Hematopoietic multipotent progenitor cell treated with erythropoietin and hydrocortisone succinate and interleukin-3 and kit ligand, for 15 days (in vitro differentiated cells): Measurements from ENCODE around the gene TSPAN18.

ENCODE experiments used
- DNase-seq: peaks from one replicate; pipeline ENCODE4 v3.0.0-alpha.2; 2015; ENCODE audit warnings: low spot score

The TSPAN18 gene

DNA sequence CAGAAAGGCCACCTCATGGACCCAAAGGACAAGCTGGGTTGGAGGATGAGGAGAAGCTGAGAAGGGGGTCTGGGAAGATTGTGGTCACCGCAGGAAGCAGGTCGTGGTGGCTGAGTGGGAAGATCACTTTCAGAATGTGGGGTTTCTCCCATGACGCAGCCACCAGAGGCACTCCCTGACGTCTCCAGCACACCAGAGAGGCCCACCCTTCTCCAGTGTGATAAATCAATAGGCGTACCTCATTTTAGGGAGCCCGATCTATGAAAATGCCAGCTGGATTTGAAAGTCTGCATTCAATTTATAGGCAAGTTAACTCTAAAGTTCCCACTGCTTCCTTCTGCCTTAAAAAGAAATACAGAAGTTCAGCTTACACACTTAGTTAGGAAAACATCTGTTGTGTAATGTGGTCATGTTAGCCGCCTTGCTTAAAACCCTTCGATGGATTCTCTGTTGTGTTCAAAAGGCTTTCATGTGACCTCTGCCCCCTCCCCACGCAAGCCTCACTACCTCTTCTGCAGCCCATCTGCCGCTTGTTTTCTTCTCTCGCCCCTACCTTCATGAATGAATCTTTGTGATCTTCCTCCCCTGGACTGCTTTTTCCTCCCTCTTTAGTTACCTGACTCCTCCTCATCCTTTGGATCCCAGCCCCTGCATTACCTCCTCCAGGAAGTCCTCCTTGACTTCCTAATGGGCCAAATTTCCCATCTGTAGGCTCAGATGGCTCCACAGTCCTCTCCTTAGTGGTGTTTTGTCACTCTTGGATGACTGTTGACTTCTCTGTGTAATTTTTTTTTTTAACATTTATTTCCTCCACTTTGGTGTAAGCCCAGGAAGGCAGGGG, 10.7 kb downstream of the TSPAN18 start:
- DNase-seq = no peak

DNA sequence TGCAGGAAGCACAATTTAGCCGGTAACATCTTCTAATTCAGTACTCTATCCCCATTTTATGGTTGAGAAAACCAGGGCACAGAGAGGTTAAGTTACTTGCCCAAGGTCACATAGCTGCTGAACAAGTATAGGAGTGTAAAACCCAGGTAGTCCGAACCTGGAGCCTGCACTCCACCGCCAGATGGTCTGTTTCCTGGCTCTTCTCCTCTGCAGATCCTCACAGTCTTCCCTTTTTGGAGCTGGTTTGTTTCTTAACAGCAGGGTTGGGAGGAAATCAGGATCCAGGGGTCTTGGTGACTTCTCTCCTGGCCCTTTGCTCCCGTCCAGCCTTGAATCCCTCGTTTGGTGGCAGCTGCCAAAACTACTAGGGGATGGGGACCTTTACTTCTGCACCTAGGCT, 12.0 kb downstream of the TSPAN18 start:
- no peak for DNase-seq

DNA sequence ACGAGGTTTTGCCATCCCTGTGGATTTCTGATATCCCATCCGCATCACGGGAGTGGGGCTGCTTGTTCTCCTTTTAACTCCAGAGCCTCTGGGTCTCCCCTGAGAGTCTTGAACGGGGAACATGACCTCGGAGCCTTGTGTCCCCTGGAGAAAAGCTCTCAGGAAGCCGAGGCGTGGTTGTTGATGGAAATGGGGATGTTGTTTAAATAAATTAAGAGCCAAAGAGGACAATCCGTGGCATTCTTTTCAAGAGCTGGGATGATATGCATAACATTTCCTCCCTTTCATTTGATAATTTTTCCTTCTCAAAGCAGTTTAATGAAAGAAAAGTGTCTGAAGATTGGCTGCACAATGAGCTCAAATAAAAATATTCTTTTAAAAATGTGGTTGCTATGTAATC, 14.2 kb downstream of the TSPAN18 start:
- DNase-seq = no peak

DNA sequence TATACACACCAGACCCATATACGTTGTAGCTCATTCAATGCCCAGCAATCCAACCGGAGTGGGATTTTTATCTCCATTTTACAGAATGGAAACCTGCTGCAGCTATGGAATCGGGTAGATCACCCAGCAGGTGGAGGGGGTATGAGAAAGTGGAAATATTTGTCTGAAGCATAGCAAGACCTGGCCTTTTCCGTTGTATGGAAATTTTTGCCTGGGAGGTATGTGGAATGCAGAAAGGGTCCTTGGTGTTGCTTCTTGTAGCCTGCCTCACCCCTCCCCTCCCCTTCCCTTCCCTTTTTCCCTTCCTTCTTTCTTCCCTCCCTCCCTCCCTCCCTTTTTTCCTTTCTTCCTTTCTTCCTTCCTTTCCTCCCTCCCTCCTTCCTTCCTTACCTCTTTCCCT, 15.2 kb downstream of the TSPAN18 start:
- DNase-seq = no peak

DNA sequence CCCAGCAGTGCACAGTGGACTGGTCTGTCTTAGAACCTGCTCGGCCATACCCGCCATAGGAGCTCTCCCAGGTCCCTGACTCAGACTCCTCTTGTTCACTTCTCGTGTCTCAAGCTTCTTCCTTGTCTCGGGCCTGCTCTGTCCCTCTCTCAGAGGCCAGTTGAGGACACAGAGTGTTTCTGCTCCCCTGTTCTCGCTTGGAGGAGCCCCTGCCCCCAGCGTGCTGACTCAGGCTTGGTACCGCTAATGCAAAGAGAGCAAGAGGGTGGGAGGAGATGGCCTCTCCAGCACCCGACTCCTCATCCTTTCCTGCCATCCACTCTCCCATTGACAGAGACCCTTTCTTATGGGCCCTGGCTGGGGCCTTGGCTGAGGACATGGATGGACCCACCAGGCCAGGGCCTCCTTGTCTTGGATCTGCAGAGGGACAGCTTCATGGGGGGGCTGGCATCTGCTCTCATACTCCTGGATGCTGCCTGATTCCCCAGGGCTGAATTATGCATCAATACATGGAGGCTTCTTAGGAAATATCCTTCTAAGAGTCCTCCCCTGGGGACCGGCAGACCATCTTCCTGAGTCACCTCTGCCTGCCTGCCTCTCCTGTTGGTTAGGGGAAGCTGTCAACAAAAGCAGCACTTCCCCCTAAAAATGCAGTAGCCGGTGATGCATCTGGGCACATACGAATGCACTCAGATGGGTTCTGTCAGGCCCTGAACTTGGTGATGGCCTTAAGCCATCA, 15.9 kb downstream of the TSPAN18 start:
- no peak for DNase-seq

DNA sequence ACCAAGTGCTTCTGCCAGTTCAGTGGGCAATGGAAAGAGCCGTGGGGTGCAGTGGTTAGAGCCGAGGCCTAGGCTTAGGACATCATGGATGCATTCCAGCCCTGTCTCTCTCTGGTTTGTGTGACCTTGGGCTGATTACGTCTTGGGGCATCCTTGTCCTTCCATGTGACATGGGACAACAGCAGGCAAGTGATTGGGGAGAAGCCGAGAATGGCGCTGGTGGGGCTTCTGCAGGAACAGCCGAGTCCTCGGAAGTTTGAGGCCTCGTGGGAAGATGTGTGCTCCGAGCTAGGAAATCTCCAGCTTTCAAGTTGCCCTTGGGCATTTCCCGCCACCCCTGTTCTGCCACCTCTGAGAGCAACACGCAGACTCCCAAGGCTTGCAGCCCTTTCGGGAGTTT, 16.6 kb downstream of the TSPAN18 start:
- DNase-seq = no peak

DNA sequence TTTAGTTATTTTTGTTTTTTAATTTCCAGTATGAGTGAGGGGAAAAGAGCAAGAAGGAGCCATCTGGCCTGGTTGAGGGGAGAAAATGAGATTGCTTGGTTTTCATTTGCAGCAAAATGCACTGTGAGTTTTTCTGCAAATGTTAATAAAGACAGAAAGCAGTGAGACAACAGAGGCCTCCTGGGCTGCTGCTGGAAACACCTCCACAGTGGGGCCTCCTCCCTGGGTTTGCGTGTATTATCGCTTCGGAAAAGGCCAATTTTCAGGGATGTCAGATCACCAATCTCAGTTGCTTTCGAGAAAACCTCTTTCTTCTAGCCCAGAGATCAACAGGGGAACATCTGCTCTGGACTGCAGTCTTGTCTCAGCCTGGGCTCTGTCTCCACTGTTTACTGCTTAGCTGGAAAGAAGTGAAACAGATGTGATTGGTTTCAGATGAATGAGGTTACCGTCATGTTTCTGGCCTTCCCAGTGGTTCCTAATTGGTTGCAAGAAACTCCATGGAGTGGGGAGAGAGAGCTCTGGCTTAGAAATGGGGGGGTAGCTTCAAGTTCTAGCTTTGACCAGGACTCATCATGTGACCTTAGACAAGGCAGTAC, 17.3 kb downstream of the TSPAN18 start:
- DNase-seq = no peak

DNA sequence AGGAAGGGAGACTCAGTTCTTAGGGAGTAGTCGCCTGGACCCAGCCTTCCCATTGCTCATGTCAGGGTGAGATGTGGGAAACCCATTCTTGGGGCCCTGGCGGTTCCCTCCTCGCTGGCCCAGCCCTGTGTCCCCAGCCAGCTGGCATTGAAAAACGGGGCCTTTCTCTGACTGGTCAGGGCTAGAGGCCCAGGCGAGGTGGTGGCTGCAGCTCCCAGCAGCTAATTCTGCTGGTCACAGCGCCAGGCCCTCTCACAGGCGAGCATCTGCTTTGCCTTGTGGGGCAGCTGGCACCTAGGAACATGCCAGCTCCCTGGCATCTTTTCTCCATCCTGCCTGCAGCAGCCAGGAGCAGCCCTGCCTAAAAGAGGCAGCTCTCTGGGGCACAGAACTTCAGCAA, 20.1 kb downstream of the TSPAN18 start:
- DNase-seq = no peak

DNA sequence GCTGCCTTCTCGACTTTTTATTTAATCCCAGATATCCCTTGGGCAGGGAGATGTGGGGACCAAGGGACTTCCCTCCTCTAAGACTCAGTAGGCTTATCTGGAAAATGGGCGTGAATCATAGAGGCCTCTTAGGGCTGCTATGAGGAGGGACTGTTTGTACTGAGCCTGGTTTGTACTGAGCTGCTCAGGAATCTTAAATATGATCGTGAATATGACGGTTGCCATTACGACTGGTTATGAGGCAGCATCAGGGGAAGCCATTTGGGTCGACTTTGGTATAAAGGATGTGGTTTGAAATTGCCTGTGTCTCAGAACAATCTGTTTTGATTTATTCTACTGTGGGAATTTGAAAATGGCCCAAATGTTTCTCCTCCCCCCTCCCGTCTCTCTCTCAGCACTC, 20.6 kb downstream of the TSPAN18 start:
- DNase-seq = no peak

DNA sequence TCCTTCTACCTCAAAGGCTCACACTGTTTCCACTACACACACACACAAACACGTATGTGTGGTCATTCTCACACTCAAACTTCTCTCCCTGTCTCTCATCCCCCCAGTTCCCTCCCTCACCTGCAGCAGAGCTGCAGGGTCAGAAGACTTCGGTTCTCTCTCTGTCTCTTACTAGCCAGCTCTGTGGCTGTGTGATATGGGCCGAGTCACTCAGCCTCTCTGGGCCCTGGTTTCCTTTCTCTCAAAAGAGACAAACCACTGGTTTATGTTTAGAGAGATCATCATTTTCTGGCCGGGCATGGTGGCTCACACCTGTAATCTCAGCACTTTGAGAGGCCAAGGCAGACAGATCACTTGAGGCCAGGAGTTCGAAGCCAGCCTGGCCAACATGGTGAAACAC, 21.1 kb downstream of the TSPAN18 start:
- no peak for DNase-seq

DNA sequence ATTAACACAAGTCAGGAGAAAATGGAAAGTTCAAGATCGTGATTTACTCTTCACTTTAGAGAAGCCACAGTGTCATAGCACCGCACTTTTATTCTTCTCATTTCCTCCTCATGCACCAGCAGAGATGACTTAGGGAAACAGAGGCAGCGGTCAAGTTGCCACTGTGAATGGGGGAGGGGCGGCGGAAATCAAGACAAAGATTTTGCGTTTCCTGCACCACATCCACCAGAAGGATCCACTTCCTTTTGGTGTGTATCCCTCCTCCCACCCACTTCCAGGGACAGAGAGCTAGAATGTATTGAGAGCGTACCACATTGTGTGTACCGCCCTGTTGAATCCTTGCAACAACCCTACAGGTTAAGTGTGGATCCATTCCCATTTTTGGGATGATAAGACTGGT, 21.8 kb downstream of the TSPAN18 start:
- DNase-seq = no peak

DNA sequence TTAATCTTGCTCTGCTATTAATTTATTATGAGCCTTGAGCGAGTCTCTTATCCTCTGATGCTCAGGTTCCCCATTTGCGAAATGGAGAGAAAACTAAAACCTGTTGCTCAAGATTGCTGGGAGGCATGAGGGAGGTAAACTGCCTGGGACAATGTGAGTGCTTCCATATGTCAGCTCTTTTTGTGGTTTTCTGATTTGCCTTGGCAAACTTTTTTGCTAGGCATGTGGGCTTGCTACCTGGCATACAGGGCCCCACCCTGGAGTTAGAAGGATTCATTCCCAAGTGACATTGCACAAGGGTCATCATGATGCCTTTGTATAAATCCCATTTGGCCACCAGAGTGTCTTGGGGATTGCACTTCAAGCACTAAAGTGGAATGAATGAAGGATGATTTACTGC, 22.4 kb downstream of the TSPAN18 start:
- DNase-seq = no peak

DNA sequence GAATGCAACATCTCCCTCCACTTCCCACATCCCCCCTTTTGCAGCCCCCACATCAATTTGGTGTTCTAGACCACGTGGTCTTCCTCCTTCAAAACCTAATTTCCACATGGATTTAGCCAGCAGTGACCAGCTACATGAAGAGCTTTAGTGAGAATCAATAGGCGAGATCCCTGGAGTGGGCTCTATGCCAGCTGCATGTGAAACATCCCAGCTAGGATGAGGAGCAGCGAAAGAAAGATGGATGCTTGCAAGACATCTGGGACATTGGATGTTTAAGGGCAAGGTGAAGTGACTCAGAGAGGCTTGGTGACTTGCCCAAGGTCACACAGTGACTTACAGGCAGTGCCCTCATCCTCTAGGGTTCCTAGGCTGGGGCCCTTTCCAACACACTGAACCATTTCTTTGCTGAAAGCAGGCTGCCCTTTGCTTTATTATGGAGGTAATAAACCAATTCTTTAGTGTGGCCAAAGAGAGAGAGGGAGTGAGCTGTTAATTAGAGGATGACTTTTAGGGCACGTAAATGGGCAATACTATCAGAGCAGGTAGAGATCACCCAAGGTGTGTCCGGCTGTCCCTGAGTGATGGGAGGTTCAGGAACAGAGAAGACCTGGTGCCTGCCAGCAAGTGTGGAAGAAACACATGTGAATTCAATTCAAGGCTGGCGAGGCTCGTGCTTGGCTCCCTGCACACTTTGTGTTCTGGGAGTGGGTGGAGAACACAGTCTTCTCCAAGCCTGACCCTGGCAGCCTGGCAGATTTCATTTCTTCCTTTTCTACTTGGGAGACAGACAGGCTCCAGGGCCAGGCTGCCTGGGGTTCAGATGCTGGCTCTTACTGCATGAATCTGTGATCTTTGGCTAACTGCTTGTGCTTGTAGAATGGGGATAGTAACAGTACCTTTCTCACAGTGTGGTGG, 24.0 kb downstream of the TSPAN18 start:
- DNase-seq = no peak

DNA sequence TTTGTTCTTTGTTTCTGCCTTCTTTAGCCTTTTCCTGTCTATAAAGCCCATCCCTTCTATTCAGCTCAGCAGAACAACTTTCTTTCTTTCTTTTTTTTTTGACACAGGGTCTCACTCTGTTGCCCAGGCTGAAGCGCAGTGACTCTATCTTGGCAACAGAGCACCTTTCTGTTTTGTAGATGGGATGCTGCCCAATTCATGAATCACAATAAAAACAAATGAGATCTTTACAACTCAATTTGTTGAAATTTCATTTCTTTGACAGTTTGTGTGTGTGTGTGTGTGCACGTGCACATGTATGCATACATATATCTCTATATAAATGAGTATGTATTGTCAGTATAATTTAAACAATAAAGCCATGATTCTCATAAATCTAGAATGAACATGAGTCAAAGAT, 25.5 kb downstream of the TSPAN18 start:
- no peak for DNase-seq

DNA sequence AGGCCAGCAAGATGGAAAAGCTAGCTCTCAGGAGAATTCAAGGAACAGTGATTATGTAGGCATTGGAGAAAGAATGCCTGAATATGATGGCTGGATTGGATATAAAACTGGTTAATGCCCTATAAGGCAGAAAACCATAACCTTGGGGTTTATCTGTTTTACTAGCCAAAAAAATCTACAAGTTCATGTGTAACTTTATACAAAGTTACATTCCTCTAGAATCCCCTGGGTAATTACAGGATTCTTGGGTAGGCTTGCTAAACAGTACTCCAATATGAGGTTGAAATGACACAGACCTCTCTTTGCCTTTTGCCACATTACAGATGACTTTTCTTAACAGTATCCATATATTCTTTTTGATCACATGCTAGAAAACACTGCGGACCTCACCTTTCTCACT, 26.0 kb downstream of the TSPAN18 start:
- no peak for DNase-seq

DNA sequence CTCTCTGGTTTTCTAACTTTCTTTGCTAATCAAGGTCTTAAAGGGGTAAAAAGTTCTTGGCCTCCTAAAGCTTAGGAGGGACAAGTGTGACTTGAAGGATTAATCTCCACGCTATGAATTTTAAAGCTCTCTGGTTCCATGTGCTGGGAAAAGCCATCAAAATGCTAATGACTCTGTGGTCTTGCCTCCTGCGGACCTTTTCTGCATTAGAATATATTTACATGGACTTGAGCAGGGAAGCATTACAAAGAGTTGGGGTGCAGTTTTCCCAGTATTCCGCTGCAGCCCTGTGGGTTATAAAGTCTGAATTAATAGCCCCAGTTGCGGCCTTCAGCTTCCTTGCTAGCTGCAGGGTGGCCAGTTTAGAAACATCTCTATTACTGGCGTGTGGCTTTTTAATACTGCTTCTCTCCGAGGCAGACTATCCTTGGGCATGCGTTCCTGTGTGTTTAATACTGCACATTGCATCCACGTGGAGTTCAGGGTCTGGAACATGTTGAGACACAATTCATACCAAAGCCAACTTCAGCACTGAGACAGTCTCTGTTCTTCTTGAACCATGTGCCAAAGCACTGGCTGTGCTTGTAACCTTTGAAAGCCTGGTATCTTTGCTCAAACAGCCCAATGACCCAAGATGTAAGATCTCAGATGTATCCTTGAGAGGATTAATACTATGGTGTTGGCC, 27.3 kb downstream of the TSPAN18 start:
- DNase-seq = no peak

DNA sequence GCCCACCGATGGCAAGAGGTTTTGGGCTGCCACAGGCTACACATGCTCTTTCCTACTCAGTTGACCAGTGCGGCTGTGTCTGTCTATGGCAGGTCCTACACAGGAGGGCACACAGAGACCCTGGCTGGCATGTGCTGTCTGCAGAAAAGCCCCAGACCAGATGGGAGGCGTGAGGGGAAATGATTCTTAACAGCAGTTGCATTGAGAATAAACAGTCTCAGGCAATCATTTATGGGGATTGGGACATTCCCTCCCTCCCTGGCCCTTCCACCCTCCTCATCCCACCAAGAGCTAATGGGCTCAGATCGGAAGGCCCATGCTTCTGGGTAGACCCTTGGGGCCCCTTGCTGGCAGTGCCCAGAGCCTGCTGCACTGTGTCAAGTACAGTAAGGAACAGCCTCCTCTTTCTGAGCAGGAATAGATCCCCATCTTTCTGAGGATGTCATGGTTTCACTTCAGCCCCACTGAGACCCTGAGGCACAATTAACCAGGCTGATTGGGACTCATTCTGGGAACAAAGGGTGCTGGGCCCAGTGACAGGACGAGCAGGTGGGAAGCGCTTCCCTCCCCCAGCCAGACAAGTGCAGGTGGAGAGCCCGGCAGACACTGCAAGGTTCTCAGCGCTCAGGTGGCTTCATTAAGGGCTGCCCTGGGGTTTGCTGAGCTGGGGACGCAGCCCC, 28.3 kb downstream of the TSPAN18 start:
- no peak for DNase-seq

DNA sequence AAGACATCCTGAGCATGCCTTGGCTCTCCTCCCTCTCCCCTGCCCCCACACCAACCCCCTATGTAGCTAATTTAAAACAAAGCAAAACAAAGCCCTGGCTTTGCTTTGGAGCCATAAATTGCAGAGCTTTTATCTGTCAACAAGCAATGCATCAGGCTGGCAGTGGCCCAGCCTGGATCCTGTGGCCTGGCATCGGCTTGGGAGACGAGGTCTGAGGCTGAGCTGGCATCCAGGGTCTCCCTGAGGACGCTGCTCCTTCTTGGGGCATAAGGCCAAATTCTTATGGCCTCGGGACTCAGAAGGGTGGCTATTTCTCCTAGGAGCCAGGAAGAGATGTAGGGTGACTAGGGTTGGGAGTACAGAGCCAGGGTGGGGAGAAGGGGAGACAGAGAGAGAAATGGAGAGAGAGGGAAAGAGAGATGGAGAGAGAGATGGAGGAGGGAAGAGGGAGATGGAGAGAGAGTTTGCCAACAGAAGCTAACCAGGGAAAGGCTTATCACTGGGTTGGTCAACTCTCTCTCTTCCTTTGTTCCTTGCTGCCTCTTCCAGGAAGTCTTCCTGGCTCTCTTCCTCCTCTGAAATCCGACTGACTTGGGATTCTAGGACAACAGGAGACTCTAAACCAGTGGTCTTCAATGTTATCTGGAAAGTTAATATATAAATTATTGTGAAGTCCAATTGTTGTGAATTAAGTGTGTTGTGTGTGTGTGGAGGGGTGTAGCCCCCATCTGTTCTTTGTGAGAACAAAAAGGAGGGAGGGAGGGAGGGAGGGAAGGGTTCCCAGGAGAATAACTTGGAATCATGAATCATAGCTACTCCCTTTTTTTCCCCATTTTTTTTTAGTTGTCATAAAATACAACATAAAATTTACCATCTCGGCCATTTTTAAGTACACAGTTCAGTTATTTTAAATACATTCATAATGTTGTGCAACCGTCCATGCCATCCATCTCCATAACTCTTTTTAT, 29.1 kb downstream of the TSPAN18 start:
- no peak for DNase-seq

DNA sequence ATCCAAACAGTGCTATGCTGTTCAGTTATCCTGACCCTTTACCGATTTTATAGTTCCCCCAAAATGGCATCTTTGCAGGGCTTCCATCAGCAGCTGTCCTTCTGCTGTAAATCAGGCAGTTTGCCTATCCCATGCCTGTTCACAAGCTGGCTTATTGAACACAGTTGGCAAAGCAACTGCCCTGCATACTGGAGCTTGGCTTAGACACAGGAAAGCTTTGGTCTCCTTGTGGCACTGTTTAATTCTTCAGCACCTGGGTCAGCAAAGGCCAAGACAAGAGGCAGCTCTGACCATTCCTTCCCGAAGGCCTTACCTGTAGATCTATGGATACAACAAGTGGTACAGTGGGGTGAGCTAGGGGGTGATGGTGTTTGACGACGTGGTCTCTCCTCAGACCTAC, 32.2 kb downstream of the TSPAN18 start:
- no peak for DNase-seq
